Esophagus squamous epithelium (tissue), 4 donors: Measurements from ENCODE around the gene RUNX1.

Experiments
- POLR2A ChIP-seq, 4 donors: fragments of 450-650 bp; IDR thresholded peaks; one replicate each; pipeline ENCODE4 v1.6.1; 2017; ENCODE audit warnings: antibody characterized with exemption in 4 of 4, mild to moderate bottlenecking in 4 of 4, moderate library complexity in 3 of 4
- TF ChIP-seq, protein P1 (sequence below), 6 experiments: fragments of 450-650 bp in 4 of 6; fragments of 200-600 bp in 2 of 6; sonication (generic) in 2 of 6; IDR thresholded peaks; one replicate each; pipeline ENCODE4 v1.5.1; 2016 to 2019; ENCODE audit warnings: antibody characterized with exemption in 6 of 6, mild to moderate bottlenecking in 4 of 6, moderate library complexity in 4 of 6

DNA sequence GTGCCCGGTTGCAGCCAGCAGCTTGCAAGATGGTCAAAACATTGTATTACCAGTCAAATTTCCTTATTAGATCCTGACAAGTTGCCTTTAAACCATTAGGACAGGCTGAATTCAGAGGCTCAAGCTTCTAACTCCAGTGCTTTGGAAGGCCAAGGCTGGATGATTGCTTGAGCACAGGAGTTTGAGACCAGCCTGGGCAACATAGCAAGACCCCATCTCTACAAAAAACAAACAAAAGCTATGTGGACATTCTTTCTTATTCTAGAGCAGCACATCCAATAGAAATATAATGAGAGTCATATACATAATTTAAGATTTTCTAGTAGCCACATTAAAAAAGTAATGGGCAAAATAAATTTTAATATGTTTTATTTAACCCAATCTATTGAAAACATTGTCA is 149.3 kb downstream of the RUNX1 start:
- TF ChIP-seq, protein P1, sequence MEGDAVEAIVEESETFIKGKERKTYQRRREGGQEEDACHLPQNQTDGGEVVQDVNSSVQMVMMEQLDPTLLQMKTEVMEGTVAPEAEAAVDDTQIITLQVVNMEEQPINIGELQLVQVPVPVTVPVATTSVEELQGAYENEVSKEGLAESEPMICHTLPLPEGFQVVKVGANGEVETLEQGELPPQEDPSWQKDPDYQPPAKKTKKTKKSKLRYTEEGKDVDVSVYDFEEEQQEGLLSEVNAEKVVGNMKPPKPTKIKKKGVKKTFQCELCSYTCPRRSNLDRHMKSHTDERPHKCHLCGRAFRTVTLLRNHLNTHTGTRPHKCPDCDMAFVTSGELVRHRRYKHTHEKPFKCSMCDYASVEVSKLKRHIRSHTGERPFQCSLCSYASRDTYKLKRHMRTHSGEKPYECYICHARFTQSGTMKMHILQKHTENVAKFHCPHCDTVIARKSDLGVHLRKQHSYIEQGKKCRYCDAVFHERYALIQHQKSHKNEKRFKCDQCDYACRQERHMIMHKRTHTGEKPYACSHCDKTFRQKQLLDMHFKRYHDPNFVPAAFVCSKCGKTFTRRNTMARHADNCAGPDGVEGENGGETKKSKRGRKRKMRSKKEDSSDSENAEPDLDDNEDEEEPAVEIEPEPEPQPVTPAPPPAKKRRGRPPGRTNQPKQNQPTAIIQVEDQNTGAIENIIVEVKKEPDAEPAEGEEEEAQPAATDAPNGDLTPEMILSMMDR (IDR thresholded peaks at IDR 0.05), result no peak
- no peak for TF ChIP-seq POLR2A (IDR thresholded peaks at IDR 0.05)
